ENCODE data around the gene GCDH.

GRCh38 chr19:12937093-12937926 is 46.4 kb downstream of the GCDH start:
- TF ChIP-seq POLR2AphosphoS5 (IDR thresholded peaks at IDR 0.05; ENCODE audit: low read depth, low read length) (no peak), REST (IDR thresholded peaks at IDR 0.05; ENCODE audit: insufficient read depth in 1 of 2, low read depth in 2 of 2, low read length in 2 of 2) (no peak), SIN3A (IDR thresholded peaks at IDR 0.05; ENCODE audit: borderline replicate concordance, insufficient read depth, low read length) (no peak), TAF1 (IDR thresholded peaks at IDR 0.05; ENCODE audit: borderline replicate concordance, insufficient read depth, low read length) (no peak)
